ENCODE measurements around the gene SSTR3.

GRCh38 chr22:37176464-37177061 is 35.7 kb downstream of the SSTR3 start:
- TF ChIP-seq YY1 (IDR thresholded peaks at IDR 0.05; ENCODE audit: insufficient read depth, insufficient replicate concordance, low read depth, low read length) (no peak), EZH2 (conservative IDR thresholded peaks at IDR 0.05; ENCODE audit: low read depth, low read length) (no peak), LRRFIP1 (CRISPR knock-in tag; conservative IDR thresholded peaks at IDR 0.05) (no peak), ZNF292 (CRISPR knock-in tag; IDR thresholded peaks at IDR 0.05; ENCODE audit: borderline replicate concordance, low read depth) (no peak), MXI1 (IDR thresholded peaks at IDR 0.05; ENCODE audit: borderline replicate concordance, low read depth, low read length) (no peak), CEBPB (IDR thresholded peaks at IDR 0.05; ENCODE audit: borderline replicate concordance, low read depth, low read length) (no peak)
